HepG2 (cell line): Measurements from ENCODE around the gene BSG. TPM values are rescaled to one million over a fixed set of nuclear protein-coding genes. Genes with fewer than 3 reads are reported as not detected.

Experiments used
- ATAC-seq: fragments of 200-7000 bp; cut with Tn5 transposase; 3 replicates; pipeline ENCODE4 v1.9.1; 2020; ENCODE audit warnings: mild to moderate bottlenecking, moderate library complexity
- BruUV-seq: library from RNA; stranded (reverse); fragments of 400-500 nt; replicated peaks from 2 replicates; lab custom pipeline; 2021; lab: Mats Ljungman, UMichigan
- CTCF ChIA-PET: fragments of 300-600 bp; formaldehyde crosslinking; extraction: SDS; loops from one replicate; lab custom pipeline; 2021; ENCODE audit warnings: low total read pairs, inconsistent platforms, low intra/inter-chr PET ratio; lab: Yijun Ruan, JAX
- POLR2A ChIA-PET: fragments of 350-600 bp; sonication (Branson Sonifier 250); formaldehyde crosslinking; loops from one replicate; lab custom pipeline; 2020; ENCODE audit warnings: antibody characterized with exemption, inconsistent platforms; lab: Yijun Ruan, JAX
- DNase-seq: peaks from one replicate; pipeline ENCODE4 v3.0.0-alpha.2; 2015; ENCODE audit warnings: low spot score
- FAIRE-seq: peaks from 3 replicates; lab custom pipeline; 2011; peaks lifted over from hg19 to GRCh38; lab: Jason Lieb, UNC
- H2AFZ ChIP-seq: one replicate; pipeline ENCODE4 v1.6.1; 2011; ENCODE audit warnings: low read length, inconsistent platforms
- H3K27ac ChIP-seq: fragments of 300-600 bp; 3 replicates; pipeline ENCODE4 v1.8.0; 2011; ENCODE audit warnings: mixed run types, mild to moderate bottlenecking, mixed read lengths, low read length, inconsistent platforms; ENCODE audit not compliant: insufficient read depth; ENCODE audit errors: extremely low read length
- H3K27me3 ChIP-seq, 2 experiments: fragments of 200-600 bp in 1 of 2; 2 replicates in 1 of 2; 3 replicates in 1 of 2; pipeline versions ENCODE4 v1.6.0 to v1.8.0; 2011; ENCODE audit warnings: low read length in 2 of 2, mild to moderate bottlenecking in 2 of 2, moderate library complexity in 2 of 2, inconsistent platforms in 1 of 2; ENCODE audit not compliant: insufficient read depth in 2 of 2, control insufficient read depth in 1 of 2
- H3K36me3 ChIP-seq, 2 experiments: fragments of 200-600 bp in 1 of 2; replicated peaks in 1 of 2; 2 replicates in 1 of 2; 3 replicates in 1 of 2; pipeline versions ENCODE4 v1.5.1 to v1.8.0; 2011; ENCODE audit warnings: low read length in 2 of 2, inconsistent platforms in 1 of 2; ENCODE audit not compliant: insufficient read depth in 2 of 2, control insufficient read depth in 1 of 2
- H3K4me1 ChIP-seq: 2 replicates; pipeline ENCODE4 v1.5.1; 2012; ENCODE audit warnings: low read length, inconsistent platforms; ENCODE audit not compliant: insufficient read depth
- H3K4me2 ChIP-seq: 2 replicates; pipeline ENCODE4 v1.6.0; 2011; ENCODE audit warnings: low read depth, low read length, inconsistent platforms
- H3K4me3 ChIP-seq, 3 experiments: fragments of 200-600 bp in 1 of 3; sonication (generic), shearing (Covaris generic) in 1 of 3; replicated peaks in 1 of 3; 2 replicates each; pipeline ENCODE4 v1.5.1; 2011 to 2016; ENCODE audit warnings: low read length in 3 of 3, inconsistent platforms in 2 of 3, low read depth in 2 of 3, mild to moderate bottlenecking in 2 of 3, control low read depth in 1 of 3, mixed read lengths in 1 of 3; ENCODE audit not compliant: insufficient read depth in 1 of 3
- H3K79me2 ChIP-seq: one replicate; pipeline ENCODE4 v1.6.1; 2011; ENCODE audit warnings: low read length, inconsistent platforms; ENCODE audit not compliant: insufficient read depth
- H3K9ac ChIP-seq: 2 replicates; pipeline ENCODE4 v1.6.0; 2011; ENCODE audit warnings: mild to moderate bottlenecking, low read depth, low read length, inconsistent platforms; ENCODE audit not compliant: insufficient read depth
- H3K9me3 ChIP-seq: 2 replicates; pipeline ENCODE4 v1.5.1; 2012; ENCODE audit warnings: mild to moderate bottlenecking, low read length
- H4K20me1 ChIP-seq: 2 replicates; pipeline ENCODE4 v1.6.0; 2011; ENCODE audit warnings: inconsistent platforms, mild to moderate bottlenecking, low read length, moderate library complexity; ENCODE audit not compliant: insufficient read depth
- ZNF232 ChIP-seq: sonication (generic); formaldehyde crosslinking; IDR thresholded peaks from 2 replicates; pipeline ENCODE4 v1.4.0; 2020; ENCODE audit warnings: missing genetic modification reagents, borderline replicate concordance
- WGBS: methylation state at CpG from one replicate; pipeline ENCODE4 v1.1.6; 2017; ENCODE audit warnings: low lambda C conversion rate; 5-methylcytosine and 5-hydroxymethylcytosine counted together
- in situ Hi-C: cut with HindIII; loops from 2 replicates; pipeline ENCODE4 v1.10.0; 2017; ENCODE audit warnings: low pct_unique_long_range_greater_than_20kb; ENCODE audit not compliant: extremely low pct_ligation_motif_present
- intact Hi-C: fragments of 100-400 bp; cut with micrococcal nuclease; formaldehyde crosslinking; loops from one replicate; pipeline ENCODE4 v1.10.0; 2022; ENCODE audit not compliant: unreplicated experiment
- polyA plus RNA-seq, 8 experiments: library from polyadenylated mRNA; depleted of rRNA in 3 of 8; stranded (reverse) in 7 of 8; unstranded in 1 of 8; fragments of >200 nt; fragmentation: Illumina TruSeq in 4 of 8; extraction: Trizol in 4 of 8; gene quantifications; 2 replicates each; pipeline versions ENCODE4 v1.2.1 to v1.2.3, GENCODE V29; 2011 to 2016; ENCODE audit warnings: low read depth in 4 of 8, missing spikeins in 1 of 8, mixed read lengths in 1 of 8; ENCODE audit not compliant: insufficient read depth in 1 of 8
- total RNA-seq, 5 experiments: library from RNA; depleted of rRNA; stranded (reverse); fragments of >200 nt; fragmentation: Illumina TruSeq; extraction: Trizol; gene quantifications; 2 replicates each; pipeline ENCODE4 v1.2.3, GENCODE V29; 2016; ENCODE audit warnings: low read depth in 1 of 5
- TF ChIP-seq, protein P1 (sequence below), 2 experiments: sonication (generic) in 1 of 2; formaldehyde crosslinking in 1 of 2; IDR thresholded peaks; 2 replicates each; pipeline versions ENCODE4 v1.6.1 to v1.9.0; 2014 to 2022; ENCODE audit warnings: antibody characterized with exemption in 1 of 2, borderline replicate concordance in 1 of 2, inconsistent platforms in 1 of 2, low read depth in 1 of 2, missing genetic modification reagents in 1 of 2
- TF ChIP-seq, protein P2 (sequence below): sonication (generic); formaldehyde crosslinking; IDR thresholded peaks from 2 replicates; pipeline ENCODE4 v1.4.0; 2020; ENCODE audit warnings: missing genetic modification reagents

Gene BSG
- total and polyA plus RNA-seq, 2 of the 13 experiments (the other 11 are each of a cell fraction or from before 2014, with no cell fraction given): 309 to 754 TPM

DNA sequence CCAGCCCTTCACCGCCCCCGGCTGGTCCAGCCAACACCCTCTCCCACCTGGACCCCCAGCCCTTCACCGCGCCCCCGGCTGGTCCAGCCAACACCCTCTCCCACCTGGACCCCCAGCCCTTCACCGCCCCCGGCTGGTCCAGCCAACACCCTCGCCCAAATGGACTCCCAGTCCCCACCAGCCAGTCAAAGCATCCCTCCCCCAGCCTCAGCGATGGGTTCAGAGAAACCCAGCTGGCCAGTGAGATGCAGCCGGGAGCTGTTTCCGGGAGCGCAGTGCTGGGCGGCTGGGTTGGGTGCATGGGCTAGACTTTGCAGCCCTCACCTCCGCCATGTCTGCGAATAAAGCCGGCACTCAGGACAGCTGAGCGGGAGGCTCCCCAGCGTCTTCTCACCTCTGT, 47.4 kb upstream of the BSG start:
- in situ Hi-C loops: no loop called here
- H3K79me2 ChIP-seq: no peaks in the 10 kb centered on the region
- no peak overlapping the region for H2AFZ ChIP-seq
- BruUV-seq: no TSS peak
- H3K36me3 ChIP-seq: no peaks in the 10 kb centered on the region
- no peak overlapping the region for H3K4me2 ChIP-seq
- peak overlapping the region; percentile 51 for H3K27ac ChIP-seq
- ChIA-PET CTCF (no interaction called here), POLR2A (interaction anchor here (1.3 to 1.6 kb wide), 4 partner anchors 12 to 107 kb away, joined by 5 to 15 read pairs (median 12); no protein-coding TSS in a partner anchor)
- peaks cover 66% of the 10 kb centered on the region for H3K4me1 ChIP-seq
- TF ChIP-seq, protein P1, sequence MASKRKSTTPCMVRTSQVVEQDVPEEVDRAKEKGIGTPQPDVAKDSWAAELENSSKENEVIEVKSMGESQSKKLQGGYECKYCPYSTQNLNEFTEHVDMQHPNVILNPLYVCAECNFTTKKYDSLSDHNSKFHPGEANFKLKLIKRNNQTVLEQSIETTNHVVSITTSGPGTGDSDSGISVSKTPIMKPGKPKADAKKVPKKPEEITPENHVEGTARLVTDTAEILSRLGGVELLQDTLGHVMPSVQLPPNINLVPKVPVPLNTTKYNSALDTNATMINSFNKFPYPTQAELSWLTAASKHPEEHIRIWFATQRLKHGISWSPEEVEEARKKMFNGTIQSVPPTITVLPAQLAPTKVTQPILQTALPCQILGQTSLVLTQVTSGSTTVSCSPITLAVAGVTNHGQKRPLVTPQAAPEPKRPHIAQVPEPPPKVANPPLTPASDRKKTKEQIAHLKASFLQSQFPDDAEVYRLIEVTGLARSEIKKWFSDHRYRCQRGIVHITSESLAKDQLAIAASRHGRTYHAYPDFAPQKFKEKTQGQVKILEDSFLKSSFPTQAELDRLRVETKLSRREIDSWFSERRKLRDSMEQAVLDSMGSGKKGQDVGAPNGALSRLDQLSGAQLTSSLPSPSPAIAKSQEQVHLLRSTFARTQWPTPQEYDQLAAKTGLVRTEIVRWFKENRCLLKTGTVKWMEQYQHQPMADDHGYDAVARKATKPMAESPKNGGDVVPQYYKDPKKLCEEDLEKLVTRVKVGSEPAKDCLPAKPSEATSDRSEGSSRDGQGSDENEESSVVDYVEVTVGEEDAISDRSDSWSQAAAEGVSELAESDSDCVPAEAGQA (IDR thresholded peaks at IDR 0.05; ENCODE audit: low read depth): no peak
- TF ChIP-seq, protein P1 (CRISPR knock-in tag; IDR thresholded peaks at IDR 0.05; ENCODE audit: borderline replicate concordance): no peak
- TF ChIP-seq ZNF232 (CRISPR knock-in tag): no peak
- TF ChIP-seq, protein P2, sequence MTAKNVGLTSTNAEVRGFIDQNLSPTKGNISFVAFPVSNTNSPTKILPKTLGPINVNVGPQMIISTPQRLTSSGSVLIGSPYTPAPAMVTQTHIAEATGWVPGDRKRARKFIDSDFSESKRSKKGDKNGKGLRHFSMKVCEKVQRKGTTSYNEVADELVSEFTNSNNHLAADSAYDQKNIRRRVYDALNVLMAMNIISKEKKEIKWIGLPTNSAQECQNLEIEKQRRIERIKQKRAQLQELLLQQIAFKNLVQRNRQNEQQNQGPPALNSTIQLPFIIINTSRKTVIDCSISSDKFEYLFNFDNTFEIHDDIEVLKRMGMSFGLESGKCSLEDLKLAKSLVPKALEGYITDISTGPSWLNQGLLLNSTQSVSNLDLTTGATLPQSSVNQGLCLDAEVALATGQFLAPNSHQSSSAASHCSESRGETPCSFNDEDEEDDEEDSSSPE (CRISPR knock-in tag): no peak
- intact Hi-C loops: no loop called here
- no peak overlapping the region for H3K9ac ChIP-seq
- WGBS: 91% methylated on average over 12 of the region's 18 CpGs
- H4K20me1 ChIP-seq: no peaks in the 10 kb centered on the region
- ATAC-seq (no peak), FAIRE-seq (no peak), DNase-seq (no peak)
- H3K27me3 ChIP-seq: no peaks in the 10 kb centered on the region
- no peaks in the 10 kb centered on the region for H3K9me3 ChIP-seq
- no peak overlapping the region for H3K4me3 ChIP-seq
